ENCODE results near the gene STXBP5.

STXBP5 gene

DNA sequence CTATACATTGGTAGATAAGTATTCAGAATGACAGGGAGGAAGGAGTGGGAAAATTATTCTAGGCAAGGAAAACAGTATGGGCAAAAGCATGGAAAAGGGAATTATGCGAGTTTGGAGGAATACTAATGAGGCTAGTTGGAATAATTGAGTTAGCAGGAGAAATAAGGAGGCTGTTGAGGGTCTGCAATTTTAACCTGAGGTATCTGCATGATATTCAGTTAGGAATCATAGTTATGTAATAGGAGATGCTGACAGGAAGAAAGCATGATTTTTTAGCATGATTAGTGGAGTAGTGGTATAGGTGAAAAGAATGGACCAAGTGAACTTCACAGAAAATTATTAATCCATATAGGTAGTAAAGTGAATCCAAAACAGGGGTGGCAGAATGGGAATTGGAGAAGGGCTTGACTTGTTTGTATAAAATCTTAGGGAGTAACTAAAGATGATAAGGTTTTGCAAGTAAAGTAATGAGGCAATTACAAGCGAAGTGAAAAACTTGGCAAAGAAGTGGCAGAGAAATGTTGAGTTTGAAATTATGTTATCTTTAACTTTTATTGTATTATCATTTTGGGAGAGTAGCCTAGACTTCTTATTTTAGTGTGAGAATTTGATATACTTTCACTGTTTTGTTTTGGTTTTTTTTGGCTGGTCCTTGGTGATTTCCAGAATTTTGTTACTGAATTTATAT is 5.7 kb downstream of the STXBP5 start:
- no peak for DNase-seq (ENCODE audit: low read depth in 3 of 3, low spot score in 1 of 3)

DNA sequence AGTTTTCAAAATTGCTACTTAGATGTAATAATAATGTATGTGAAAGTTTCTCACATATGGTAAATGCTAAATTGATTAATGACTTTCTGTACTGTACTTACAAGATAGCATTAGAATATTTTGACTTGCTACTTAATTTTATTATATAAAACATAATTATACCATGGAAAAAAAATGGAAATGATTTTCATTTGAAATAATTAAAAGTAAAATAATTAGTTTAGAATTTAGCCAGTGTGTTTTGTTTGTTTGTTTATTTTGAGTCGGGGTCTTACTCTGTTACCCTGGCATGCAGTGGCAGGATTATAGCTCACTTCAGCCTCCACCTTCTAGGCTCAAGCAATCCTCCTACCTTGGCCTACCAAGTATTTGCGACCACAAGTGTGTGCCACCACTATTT is 7.1 kb downstream of the STXBP5 start:
- no peak for DNase-seq (ENCODE audit: low read depth in 3 of 3, low spot score in 1 of 3)

DNA sequence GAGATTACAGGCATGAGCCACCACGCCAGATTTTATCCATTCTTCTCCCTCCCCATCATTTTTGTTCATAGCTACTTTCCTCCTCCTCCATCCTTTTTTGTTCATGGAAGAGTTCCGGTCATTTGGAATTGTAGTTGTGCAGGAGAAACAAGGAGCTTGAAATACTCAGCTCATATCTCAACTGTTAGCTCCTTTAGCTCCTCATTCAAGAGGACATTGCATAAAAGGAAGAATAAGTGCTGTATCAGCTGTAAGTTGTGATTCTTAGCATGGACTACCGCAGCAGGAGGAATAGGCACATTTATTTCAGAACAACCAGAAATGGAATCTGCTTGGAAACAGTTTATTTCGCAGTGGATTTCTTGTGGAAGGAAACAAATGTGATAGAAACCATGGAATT is 7.6 kb downstream of the STXBP5 start:
- no peak for DNase-seq (ENCODE audit: low read depth in 3 of 3, low spot score in 1 of 3)

DNA sequence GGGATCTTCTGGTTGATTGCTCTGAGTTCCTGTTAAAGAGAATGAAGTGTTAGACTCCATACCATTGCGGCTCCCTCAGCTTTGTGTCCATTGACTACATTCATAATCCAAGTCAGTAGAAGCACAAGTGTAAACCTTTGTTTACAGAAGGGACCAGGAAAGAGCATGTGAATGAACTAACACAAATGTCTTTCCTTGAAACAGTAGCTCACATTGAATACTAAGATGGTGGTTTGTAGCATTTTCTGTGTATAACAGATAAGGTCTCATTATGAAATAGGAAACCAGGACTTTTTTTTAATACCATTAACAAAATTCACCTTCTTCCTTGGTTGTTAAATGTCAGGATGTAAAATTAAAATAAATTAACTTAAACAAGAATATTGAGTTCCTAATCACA is 8.4 kb downstream of the STXBP5 start:
- no peak for DNase-seq (ENCODE audit: low read depth in 3 of 3, low spot score in 1 of 3)

DNA sequence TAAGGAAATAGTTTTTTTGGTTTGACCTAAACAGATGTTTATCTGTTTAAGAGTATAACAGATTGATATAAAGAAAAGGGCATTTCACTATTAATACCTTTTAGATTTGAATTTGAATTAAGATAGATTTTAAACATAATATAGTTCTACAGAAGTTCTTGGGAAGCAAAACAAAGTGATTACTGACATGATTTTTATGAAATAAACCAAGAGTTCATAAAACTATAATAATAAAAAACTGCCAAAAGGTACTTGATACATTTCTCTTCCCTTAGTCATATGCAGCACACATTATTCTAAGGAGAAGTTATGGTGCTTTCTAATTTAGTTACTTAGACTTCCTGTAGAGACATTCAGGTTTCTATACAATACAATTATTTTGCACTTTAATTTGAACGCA is 9.6 kb downstream of the STXBP5 start:
- DNase-seq (ENCODE audit: low read depth in 3 of 3, low spot score in 1 of 3) = no peak

DNA sequence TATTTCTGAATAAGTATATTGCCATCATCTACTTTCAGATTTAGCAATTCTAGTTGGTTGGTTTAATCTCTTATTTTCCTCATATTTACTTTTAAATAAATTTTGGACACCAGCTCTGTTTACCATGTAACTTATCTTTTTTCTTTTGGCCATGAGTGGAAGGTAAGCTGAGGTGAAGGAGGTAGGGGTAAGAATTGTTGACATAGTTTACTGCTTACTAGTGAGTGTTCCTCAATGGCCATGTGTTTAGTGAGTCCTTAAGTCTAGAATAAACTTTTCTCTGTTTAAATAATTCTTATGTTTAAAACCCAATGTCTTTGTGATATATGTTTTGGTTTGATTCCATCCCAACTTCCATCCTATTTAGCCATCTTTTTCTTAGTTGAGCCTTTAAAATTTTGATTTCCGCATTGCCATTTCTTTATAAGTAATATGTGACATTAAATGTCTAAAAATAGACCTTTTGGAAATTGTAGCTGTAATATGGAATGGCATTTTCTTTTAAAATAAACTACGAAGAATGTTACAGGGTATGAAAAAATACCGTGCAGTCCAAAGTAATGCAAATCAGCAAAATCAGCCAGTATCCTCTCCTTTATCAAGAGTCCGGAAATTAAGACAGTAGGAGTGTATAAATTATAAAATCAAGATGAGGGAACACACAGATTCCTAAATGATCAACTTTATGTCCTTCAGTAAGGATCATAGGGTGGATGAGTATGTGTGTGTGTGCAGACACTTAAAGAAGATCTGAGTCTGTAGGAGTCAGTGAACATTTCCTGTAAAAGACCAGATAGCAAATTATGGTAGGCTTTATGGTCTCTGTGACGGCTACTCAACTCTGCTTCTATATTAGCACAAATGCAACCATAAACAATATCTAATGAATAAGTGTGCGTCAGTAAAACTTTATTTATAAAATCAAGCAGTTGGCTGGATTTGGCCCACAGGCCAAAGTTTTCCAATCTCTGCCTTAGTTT is 10.3 kb downstream of the STXBP5 start:
- no peak for DNase-seq (ENCODE audit: low read depth in 3 of 3, low spot score in 1 of 3)

DNA sequence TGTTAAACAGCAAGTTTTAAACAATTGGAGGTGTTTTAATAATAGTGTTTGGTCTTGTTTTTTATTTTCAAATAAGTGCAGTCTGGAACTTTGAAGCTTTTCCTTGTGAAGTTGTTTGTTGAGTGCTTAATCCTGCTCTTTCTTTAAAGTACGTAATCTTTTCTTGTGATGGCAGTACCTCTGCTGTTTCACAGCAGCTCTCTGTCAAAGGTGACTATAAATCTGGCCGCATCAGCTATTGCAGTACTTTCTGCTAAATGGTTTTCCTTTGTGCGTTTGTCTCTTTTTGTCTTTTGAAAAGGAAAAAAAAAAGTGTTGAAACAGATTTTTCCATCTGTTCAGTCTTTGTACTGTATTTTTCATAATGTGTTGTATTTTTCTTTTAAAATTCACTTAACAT is 12.7 kb downstream of the STXBP5 start:
- DNase-seq (ENCODE audit: low read depth in 3 of 3, low spot score in 1 of 3) = no peak

DNA sequence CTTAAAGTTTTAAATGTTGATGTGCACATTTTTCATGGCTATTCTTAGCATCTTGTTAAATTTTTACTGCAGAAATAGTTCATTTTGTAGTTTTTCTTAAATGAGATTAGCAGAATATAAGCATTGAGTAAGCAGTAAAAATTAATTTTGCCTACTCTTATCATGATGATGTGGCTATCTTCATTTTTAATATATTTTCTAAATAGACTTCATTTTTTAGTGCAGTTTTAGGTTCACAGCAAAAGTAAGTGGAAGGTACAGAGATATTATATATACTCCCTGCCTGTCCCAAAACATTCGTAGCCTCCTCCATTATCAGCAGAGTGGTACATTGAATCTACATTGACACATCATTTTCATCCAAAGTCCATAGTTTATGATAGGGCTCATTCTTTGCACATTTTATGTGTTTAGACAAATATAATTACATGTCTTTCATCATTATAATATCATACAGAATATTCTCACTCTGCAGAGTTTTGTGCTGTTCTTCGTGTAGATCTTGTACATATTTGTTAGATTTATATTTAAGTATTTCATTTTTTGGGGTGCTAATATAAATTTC is 13.7 kb downstream of the STXBP5 start:
- no peak for DNase-seq (ENCODE audit: low read depth in 3 of 3, low spot score in 1 of 3)

DNA sequence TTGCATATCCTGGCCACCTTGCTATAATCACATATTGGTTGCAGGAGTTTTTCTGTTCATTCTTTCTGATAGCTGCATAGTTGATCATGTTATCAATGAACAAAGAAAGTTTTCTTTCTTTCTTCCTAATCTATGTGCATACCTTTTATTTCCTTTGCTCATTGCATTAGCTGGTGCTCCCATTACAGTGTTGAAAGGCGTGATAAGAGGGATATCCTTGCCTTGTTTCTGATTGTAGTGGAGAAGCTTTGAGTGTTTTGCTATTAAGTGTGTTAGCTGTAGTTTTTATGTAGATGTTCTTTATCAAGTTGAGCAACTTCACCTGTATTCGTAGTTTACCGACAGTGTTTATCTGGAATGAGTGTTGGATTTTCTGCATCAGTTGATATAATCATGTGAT is 14.6 kb downstream of the STXBP5 start:
- no peak for DNase-seq (ENCODE audit: low read depth in 3 of 3, low spot score in 1 of 3)

DNA sequence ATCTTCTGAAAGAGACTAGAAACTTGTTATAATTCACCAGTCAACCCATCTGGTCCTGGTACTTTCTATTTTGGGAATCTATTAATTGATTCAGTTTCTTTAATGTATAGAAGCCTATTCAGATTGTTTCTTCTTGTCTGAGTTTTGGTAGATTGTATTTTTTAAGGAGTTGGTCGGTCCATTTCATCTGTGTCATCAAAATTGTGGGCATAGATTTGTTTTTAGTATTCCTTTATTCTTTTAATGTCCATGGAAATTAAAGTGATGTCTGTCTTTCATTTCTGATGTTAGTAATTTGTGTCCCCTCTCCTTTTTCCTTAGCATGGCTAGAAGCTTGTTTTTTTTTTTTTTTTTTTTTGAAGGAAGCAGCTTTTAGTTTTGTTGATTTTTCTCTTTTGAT is 15.2 kb downstream of the STXBP5 start:
- DNase-seq (ENCODE audit: low read depth in 3 of 3, low spot score in 1 of 3) = no peak

DNA sequence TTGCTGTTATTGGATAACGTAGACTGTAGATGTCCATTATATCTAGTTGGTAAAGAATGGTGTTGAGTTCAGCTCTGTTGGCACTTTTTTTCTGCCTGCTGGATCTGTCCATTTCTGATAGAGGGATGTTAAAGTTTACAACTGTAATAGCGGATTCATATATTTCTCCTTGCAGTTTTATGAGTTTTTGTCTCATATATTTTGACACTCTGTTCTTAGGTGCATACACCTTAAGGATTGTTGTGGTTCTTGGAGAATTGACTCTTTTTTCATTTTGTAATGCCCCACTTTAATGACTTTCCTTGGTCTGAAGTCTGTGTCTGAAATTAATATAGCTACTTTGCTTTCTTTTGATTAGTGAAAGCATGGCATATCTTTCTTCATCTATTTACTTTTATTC is 16.1 kb downstream of the STXBP5 start:
- no peak for DNase-seq (ENCODE audit: low read depth in 3 of 3, low spot score in 1 of 3)

DNA sequence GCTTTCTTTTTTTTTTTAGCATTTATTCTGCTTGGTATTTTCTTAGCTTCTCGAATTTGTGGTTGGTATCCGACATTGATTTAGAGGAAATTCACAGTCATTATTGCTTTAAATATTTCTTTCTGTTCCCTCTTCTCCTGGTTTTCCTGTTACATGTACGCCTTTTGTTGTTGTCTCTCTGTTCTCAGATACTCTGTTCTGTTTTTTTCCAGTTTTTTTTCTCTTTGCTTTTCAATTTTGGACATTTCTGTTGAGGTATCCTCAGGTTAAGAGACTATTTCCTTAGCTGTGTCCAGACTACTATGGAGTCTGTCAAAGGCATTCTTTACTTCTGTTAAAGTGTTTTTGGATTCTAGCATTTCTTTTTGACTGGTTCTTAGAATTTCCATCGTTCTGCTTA is 17.5 kb downstream of the STXBP5 start:
- no peak for DNase-seq (ENCODE audit: low read depth in 3 of 3, low spot score in 1 of 3)

DNA sequence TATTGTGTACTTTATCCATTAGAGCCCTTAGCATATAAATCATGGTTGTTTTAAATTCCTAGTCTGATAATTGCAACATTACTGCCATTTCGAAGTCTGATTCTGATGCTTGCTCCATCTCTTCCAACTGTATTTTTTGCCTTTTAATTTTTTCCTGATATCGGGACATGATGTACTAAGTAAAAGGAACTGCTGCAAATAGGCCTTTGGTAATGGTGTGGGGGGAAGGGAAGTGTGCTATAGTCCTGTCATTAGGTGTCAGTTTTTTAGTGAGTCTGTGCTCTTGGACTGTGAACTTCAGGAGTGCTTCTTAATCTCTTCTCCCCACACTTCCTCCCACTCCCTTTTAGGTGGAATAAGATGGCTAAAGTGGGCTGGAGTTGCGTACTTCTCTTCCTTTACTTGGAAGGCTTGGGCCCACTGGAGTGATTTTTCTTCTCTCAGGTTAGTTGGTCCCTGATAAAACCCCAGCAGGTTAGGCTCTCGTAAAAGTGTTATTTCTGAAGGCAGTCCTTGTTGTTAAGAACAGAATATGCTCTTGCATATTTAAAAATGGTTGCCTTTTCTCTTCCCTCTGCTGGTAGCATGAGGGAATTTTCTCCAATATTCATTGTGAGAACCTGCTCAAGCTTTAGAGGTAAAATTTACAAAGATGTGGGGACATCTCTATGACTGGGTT is 18.1 kb downstream of the STXBP5 start:
- DNase-seq (ENCODE audit: low read depth in 3 of 3, low spot score in 1 of 3) = no peak

DNA sequence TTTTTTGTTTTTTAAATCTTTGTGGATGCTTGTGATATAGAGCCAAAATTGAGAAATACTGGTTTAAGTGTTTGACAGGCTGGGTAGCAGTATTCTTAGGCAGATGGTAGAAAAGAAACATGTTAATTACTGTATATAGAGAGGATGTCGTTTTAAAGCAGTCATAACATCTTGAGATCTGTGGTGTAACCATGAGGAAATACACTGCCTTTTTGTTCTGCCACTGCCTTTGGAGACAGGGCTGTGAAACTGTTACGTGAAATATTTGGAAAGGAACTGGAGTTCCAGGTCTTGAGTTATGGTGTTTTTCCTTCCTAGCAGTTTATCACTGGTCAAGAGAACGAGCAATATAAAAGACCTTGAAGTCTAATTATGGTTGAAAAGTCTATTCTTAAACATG is 19.5 kb downstream of the STXBP5 start:
- DNase-seq (ENCODE audit: low read depth in 3 of 3, low spot score in 1 of 3) = no peak

DNA sequence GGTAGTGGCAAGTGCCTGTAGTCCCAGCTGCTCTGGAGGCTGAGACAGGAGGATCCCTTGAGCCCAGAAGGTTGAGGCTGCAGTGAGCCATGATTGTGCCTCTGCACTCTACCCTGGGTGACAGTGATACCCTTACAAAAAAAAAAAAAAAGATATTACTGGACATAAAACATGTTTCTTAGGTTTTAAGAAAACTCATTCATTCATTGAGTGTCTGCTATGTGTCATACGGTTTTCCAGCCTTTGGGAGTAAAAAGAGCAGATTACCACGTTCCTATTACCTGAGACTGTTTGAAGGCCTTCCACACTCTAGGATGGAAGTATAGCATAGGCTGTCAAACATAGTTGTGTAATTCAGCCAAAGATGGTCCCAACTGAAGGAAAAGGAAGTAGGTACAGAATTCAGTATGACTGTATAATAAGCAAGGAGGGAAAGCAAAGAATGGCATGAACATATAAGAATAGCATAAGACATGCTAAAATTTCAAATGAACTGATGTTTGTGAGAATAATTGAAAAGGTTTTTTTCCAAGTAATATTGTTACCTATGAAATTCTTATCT is 22.0 kb downstream of the STXBP5 start:
- no peak for DNase-seq (ENCODE audit: low read depth in 3 of 3, low spot score in 1 of 3)

DNA sequence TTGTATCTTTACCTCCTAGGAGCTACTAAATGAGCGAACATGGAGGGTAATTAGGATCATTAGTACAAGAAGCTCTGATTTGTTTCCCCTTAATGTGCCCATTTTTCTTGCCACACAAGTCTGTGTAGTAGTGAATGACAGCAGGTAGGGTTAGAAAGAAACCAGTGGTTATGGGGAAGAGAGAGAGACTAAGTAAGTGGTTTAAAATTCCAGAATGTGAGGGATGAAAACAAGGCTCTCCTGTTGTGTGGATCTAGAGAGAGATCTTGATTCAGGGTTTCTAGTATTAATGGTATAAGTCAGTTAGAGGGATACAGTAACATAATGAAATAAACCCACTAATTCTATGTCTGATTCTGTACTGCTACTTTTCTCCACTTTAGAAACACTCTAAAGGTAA is 22.7 kb downstream of the STXBP5 start:
- DNase-seq (ENCODE audit: low read depth in 3 of 3, low spot score in 1 of 3) = no peak

DNA sequence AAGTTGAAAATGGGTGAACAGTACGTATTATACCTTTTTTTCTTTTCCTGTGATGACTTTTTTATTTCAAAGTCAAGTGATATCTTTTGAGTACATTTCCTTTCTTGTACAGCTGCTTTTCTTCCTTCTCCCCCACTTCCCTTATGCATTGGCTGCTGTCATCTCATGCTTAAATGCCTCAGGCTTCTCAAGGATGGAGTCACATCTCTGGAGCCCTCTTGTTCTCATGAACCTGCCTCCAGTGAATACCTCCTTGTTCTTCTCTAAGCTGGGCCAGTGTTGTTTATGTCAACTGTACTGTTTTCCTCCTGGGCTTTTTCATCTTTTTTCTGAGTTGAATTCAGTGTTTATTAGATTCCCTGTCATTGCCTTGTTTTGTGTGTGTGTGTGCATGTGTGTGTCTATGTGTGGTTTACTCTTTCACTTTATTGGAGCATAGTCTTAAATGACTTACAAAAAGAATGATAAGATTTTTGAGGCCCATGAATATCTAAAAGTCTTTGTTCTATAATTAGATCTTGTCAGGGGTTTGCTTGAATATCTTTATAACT is 23.6 kb downstream of the STXBP5 start:
- DNase-seq (ENCODE audit: low read depth in 3 of 3, low spot score in 1 of 3) = no peak

DNA sequence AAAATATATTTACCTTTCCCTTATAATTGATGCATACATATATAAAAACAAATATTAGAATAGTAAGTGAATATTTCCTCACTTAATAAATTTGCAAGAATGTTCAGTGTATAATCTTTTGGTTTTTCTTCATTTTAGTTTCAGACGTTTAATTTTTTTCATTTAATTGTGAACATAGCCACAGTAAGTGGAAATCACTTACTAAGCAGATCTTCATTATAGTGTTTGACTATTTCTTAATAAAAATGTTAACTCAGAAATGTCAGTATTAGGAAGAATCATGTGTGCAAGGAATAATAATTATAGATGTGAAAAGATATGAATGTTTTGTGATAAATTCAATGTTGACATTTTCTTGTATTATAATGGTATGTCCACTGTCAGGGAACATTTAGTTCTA is 27.4 kb downstream of the STXBP5 start:
- DNase-seq (ENCODE audit: low read depth in 3 of 3, low spot score in 1 of 3) = no peak

DNA sequence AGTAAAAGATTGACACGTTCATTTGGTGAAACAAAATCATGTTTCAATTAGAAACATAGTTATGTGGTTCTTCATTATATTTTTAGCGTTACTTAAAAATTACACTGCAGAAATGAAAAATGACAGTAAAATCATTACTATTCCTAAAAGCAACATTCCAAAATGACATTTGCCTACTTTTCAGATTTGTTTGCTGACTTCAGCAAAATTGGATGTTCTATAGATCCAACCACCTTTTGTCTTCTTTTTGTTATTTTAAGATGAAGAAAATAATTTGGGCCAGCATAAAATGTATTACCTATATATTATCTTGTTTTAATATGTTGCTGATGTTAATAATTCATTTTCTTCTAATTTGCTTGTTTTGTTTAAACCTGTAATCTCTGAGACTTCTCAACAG is 30.5 kb downstream of the STXBP5 start:
- no peak for DNase-seq (ENCODE audit: low read depth in 3 of 3, low spot score in 1 of 3)

DNA sequence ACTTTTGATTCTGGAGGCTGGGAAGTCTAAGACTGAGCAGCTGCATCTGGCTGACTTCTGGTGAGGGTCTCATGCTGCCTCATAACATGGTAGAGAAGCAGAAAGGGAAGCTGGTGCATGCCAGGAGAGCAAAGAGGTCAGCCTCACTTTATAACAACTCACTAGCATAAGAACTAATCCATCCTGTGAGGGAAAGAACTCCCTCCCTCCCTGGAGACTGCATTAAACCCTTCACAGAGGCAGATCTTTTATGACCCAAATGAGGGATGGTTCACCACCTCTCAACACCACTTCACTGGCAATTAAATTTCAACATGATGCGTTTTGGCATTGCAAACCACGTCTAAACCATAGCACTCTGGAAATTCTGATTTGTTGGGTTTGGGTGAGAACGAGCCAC is 33.9 kb downstream of the STXBP5 start:
- no peak for DNase-seq (ENCODE audit: low read depth in 3 of 3, low spot score in 1 of 3)

DNA sequence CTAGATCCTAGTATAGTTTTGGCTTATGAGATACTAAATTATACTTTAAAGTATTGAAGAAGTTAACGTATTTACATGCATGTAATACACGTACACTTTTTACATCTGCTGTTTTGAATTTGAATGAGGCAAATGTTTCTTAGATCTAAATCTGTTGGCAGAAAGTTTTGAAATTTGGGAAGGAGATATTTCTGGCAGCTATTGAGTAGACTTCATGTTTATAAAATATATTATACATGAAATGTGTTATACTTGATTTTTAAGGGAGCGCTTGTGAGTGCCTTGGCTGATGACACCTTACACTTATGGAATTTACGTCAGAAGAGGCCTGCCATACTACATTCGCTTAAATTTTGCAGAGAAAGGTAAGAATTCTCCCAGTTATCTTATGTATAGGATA is 34.7 kb downstream of the STXBP5 start:
- DNase-seq (ENCODE audit: low read depth in 3 of 3, low spot score in 1 of 3) = no peak

Measured in stimulated activated CD4-positive, alpha-beta T cell treated with anti-CD3 and anti-CD28 coated beads, TNF-alpha, amount 100 ng/mL, for 1 hour (primary cell).